GM19328 (cell line): ENCODE measurements around the gene ARID2.

Experiments
- ATAC-seq: cut with Tn5 transposase; IDR thresholded peaks from one replicate; pipeline ENCODE4 v1.9.1; 2021; ENCODE audit warnings: mild to moderate bottlenecking, moderate library complexity; ENCODE audit not compliant: unreplicated experiment

Gene ARID2

GRCh38 chr12:45721369-45721768, 8.1 kb upstream of the ARID2 start:
- ATAC-seq, result no peak

GRCh38 chr12:45721954-45722353, 7.6 kb upstream of the ARID2 start:
- ATAC-seq, result no peak

GRCh38 chr12:45725631-45726602, 3.6 kb upstream of the ARID2 start:
- ATAC-seq, result no peak

GRCh38 chr12:45726603-45727300, 2.8 kb upstream of the ARID2 start:
- no peak for ATAC-seq

- peak; percentile 41 for ATAC-seq
Measured at GRCh38 chr12:45727301-45727979, 2.1 kb upstream of the ARID2 start.

DNA sequence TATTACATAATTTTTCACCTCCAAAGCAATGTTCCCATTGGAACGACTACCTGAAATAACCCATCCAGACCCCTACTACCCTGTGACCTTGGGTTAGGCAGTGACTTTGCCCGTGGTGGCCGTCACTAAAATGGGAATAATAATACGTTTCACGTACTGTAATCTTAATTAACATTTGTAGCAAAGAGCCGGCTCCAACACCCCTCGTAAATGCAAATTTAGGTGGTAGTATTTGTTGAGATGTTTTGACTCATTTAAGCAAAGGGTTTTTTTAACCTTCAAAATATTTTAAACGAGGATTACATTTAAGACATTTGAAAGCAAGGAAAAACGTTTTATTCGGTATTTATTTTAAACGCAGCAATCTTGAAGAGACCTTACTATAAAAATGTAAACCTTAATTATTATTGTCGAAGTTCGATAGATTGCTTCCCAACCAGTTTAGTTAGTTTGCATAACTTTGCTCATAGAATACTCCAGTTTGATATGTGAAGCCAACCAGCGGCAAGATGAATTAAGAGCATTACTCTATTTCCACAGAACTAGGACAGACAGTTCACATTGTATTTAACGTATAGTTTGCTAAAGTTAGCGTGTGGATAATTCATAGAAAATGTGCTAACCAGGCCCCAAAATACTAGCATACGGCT, 1.4 kb upstream of the ARID2 start:
- ATAC-seq, result no peak

GRCh38 chr12:45728630-45729232, 775 bp upstream of the ARID2 start:
- peak; percentile 46 for ATAC-seq

GRCh38 chr12:45730084-45730347, 510 bp downstream of the ARID2 start:
- ATAC-seq, result no peak

GRCh38 chr12:45730348-45731189, 1.1 kb downstream of the ARID2 start:
- ATAC-seq, result no peak

- no peak for ATAC-seq
Measured at GRCh38 chr12:45731190-45731775, 1.8 kb downstream of the ARID2 start.

DNA sequence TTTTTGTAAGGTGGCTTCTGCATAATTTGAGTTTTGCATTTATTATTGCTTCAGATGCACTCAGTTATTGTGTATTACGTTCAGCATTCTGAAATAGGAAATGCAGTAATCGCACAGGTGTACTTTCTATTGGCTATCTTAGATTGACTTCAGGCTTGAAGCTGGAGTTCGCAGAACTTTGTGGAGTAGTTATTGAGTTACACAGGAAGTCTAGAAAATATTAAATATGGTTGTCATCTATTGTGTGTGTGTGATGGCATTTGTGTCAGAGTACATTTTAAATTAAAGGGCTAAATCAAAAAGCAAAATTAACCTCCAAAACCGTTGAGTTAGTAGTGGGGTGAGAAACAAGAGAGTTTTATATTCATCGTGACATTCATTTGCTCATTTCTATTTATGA, 2.7 kb downstream of the ARID2 start:
- ATAC-seq, result no peak

GRCh38 chr12:45732936-45733335, 3.4 kb downstream of the ARID2 start:
- ATAC-seq, result no peak

DNA sequence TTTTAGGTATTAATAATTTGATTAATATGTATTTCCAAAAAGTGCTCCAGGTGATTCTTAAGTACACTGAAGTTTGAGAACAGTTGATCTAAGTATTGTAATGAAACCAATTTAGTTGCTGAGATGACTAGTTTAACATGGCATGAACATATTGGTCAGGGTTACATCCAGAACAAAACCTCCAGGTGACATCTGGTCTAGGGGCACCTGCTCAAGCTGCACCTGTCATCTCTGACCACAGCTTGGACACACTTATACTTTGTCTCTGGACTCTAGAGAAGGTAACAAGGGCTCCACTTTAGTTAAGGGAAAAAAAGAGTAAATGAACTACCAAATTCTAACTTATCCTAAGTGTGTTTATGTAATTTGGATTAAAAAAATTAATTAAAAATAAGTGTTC, 8.1 kb downstream of the ARID2 start:
- no peak for ATAC-seq

DNA sequence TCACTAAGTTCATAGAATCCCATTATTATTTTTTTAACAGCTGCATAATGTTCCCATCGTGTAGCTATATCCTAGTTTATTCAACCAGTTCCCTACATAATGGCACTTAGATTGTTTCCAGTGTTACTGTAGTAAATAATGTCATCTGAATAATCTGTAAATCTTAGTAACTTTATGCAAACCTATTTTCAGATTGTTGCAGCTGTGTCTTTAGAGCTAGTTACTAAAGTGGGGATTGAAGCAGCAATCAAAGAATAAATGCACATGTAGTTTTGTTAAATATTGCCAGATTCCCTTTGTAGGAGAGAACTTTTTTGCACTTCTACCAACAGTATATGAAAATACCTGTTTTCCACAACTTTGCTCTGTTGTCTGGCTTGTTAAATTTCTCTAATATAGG, 13.1 kb downstream of the ARID2 start:
- ATAC-seq, result no peak

DNA sequence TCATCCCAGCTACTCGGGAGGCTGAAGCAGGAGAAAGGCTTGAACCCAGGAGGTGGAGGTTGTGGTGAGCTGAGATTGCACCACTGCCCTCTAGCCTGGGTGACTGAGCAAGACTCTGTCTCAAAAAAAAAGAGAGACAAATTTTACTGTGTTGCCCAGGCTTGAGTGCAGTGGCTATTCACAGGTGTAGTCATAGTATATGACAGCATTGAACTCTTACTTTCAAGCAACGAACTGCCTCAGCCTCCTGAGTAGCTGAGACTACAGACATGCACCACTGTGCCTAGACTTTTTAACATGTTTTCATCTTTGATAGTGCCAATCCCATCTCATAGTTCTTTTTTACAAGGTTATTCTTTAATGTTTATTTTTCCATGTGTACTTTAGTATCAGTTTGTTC, 13.7 kb downstream of the ARID2 start:
- ATAC-seq, result no peak

DNA sequence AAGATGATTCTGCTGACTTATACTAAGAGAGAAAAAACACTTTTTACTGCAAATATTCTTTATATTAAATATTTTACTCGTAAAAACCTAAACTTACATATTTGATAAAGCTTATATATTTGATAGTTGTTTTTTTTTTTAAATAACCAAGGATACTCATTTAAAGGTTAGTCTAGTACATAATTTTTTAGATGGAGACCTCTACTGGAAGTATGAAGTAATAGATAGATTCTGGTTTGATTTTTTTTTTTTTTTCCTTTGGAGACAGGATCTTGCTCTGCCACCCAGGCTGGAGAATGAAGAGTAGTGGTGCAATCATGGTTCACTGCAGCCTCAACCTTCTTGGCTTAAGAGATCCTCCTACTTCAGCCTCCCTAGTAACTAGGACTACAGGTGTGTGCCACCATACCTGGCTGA, 16.4 kb downstream of the ARID2 start:
- no peak for ATAC-seq

DNA sequence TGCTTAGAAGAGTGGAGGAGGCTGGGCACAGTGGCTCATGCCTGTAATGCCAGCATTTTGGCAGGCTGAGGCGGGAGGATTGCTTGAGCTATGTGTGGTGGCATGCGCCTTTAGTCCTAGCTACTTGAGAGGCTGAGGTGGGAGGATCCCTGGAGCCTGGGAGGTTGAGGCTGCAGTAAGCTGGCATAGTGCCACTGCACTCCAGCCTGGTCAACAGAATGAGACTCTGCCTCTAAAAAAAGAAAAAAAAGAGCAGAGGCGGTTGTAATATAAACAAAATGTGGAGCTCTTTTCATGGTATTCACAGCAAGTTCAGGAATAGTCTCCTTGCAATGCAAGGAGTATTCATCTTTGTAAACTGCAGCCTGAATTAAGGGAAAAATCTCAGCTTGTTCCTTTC, 27.2 kb downstream of the ARID2 start:
- ATAC-seq, result no peak

DNA sequence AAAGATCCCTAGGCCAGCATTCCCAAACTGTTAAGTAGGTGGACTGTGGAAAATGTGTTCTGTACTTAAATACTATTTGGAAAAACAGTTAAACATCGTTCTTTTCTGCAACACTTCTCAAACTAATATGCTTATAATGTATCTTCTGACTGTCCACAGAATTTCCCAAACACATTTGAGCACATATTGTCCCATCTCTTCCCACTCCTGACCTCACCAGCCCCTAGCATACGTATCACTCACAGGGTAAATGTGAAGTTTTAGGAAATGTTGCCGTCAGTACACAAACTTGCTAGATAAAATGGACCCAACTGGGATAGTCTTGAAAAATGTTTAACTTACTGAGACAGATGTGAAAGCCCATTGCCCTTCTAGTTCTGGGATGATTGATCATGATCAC, 27.7 kb downstream of the ARID2 start:
- ATAC-seq, result no peak

DNA sequence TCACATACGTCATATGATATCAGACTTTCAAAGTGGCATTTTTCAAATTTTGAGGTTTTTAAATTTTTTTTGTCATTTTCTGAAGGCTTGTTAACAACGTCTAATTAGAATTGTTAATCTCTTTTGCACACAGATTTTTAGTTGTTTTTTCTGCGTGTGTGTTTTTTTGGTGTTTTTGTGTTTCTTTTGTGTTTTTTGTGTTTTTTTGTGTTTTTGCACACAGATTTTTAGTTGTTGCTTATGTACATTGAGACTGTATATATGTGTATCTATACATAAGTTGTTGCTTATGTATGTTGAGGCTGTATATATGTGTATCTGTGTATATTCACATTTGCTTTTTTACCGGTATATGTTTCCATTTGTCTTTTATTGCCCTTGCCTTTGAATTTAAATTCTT, 30.8 kb downstream of the ARID2 start:
- no peak for ATAC-seq
